ENCODE data around the gene SOX6. TPM values are rescaled to one million over a fixed set of nuclear protein-coding genes. Genes with fewer than 3 reads are reported as not detected.

The SOX6 gene
- total and polyA plus RNA-seq, 2 of the 13 experiments (the other 11 are each of a cell fraction or from before 2014, with no cell fraction given): 2.6 to 11.2 TPM

DNA sequence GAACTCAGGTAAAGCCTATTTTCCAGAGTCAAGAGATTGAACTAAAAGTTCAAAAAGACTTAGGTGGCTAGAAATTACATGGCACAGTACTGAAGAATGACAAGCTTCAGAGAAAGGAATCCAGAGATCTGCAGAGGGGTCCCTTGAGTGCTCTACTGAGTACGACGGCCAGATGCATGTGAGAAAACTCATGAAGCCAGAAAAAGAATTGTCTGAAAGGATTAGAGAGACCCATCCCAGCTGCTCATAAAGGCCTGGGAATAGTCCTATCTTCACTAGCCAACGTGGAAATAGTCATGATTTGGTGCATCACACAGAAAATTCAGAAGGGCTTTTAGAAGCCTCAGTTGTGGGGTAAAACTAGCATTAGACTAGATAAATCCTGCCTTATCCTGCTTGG is 91.3 kb downstream of the SOX6 start:
- no TSS peak for BruUV-seq (replicated peaks)
- Histone ChIP-seq H4K20me1 (ENCODE audit: insufficient read depth, low read length) (no peaks in the 10 kb centered on the region), H3K4me1 (ENCODE audit: insufficient read depth, low read length) (peaks cover 32% of the 10 kb centered on the region), H3K36me3 (replicated peaks in 1 of 2; ENCODE audit: control insufficient read depth in 1 of 2, insufficient read depth in 2 of 2, low read length in 2 of 2) (no peaks in the 10 kb centered on the region), H2AFZ (ENCODE audit: low read length) (no peak overlapping the region), H3K4me3 (replicated peaks in 1 of 3; ENCODE audit: insufficient read depth in 1 of 3, low read depth in 2 of 3, low read length in 3 of 3) (no peak overlapping the region), H3K9me3 (ENCODE audit: low read length) (no peaks in the 10 kb centered on the region), H3K4me2 (ENCODE audit: low read depth, low read length) (no peak overlapping the region), H3K79me2 (ENCODE audit: insufficient read depth, low read length) (no peaks in the 10 kb centered on the region), H3K27ac (ENCODE audit: extremely low read length, insufficient read depth, low read length) (no peak overlapping the region), H3K9ac (ENCODE audit: insufficient read depth, low read depth, low read length) (no peak overlapping the region), H3K27me3 (ENCODE audit: control insufficient read depth in 1 of 2, insufficient read depth in 2 of 2, low read length in 2 of 2) (no peaks in the 10 kb centered on the region)
- WGBS (ENCODE audit: low lambda C conversion rate): 46% methylated on average over 3 of the region's 3 CpGs
- FAIRE-seq (no peak), ATAC-seq (no peak), DNase-seq (ENCODE audit: low spot score) (no peak)
- ChIA-PET POLR2A (no interaction called here), CTCF (ENCODE audit: low intra/inter-chr PET ratio, low total read pairs) (no interaction called here)
- in situ Hi-C loops (cut with HindIII; ENCODE audit: extremely low pct_ligation_motif_present, low pct_unique_long_range_greater_than_20kb): no loop called here
- intact Hi-C loops (cut with micrococcal nuclease; ENCODE audit: unreplicated experiment): no loop called here
- TF ChIP-seq, protein P1, sequence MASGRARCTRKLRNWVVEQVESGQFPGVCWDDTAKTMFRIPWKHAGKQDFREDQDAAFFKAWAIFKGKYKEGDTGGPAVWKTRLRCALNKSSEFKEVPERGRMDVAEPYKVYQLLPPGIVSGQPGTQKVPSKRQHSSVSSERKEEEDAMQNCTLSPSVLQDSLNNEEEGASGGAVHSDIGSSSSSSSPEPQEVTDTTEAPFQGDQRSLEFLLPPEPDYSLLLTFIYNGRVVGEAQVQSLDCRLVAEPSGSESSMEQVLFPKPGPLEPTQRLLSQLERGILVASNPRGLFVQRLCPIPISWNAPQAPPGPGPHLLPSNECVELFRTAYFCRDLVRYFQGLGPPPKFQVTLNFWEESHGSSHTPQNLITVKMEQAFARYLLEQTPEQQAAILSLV (CRISPR knock-in tag; IDR thresholded peaks at IDR 0.05; ENCODE audit: borderline replicate concordance): no peak
- TF ChIP-seq ERF (CRISPR knock-in tag; IDR thresholded peaks at IDR 0.05) (no peak), KDM3A (CRISPR knock-in tag; IDR thresholded peaks at IDR 0.05; ENCODE audit: low read depth) (no peak), MYNN (CRISPR knock-in tag; IDR thresholded peaks at IDR 0.05; ENCODE audit: low read depth) (no peak), REXO4 (CRISPR knock-in tag; IDR thresholded peaks at IDR 0.05; ENCODE audit: borderline replicate concordance) (no peak), PAF1 (CRISPR knock-in tag; IDR thresholded peaks at IDR 0.05) (no peak), TBX3 (IDR thresholded peaks at IDR 0.05; ENCODE audit: borderline replicate concordance) (no peak), FIP1L1 (IDR thresholded peaks at IDR 0.05; ENCODE audit: borderline replicate concordance, insufficient read depth, low read depth, low read length) (no peak), HOXA9 (CRISPR knock-in tag; IDR thresholded peaks at IDR 0.05; ENCODE audit: borderline replicate concordance) (no peak), ISX (CRISPR knock-in tag; conservative IDR thresholded peaks at IDR 0.05) (no peak)
- TF ChIP-seq, protein P2, sequence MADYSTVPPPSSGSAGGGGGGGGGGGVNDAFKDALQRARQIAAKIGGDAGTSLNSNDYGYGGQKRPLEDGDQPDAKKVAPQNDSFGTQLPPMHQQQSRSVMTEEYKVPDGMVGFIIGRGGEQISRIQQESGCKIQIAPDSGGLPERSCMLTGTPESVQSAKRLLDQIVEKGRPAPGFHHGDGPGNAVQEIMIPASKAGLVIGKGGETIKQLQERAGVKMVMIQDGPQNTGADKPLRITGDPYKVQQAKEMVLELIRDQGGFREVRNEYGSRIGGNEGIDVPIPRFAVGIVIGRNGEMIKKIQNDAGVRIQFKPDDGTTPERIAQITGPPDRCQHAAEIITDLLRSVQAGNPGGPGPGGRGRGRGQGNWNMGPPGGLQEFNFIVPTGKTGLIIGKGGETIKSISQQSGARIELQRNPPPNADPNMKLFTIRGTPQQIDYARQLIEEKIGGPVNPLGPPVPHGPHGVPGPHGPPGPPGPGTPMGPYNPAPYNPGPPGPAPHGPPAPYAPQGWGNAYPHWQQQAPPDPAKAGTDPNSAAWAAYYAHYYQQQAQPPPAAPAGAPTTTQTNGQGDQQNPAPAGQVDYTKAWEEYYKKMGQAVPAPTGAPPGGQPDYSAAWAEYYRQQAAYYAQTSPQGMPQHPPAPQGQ (CRISPR knock-in tag; IDR thresholded peaks at IDR 0.05; ENCODE audit: borderline replicate concordance): no peak
- TF ChIP-seq, protein P3, sequence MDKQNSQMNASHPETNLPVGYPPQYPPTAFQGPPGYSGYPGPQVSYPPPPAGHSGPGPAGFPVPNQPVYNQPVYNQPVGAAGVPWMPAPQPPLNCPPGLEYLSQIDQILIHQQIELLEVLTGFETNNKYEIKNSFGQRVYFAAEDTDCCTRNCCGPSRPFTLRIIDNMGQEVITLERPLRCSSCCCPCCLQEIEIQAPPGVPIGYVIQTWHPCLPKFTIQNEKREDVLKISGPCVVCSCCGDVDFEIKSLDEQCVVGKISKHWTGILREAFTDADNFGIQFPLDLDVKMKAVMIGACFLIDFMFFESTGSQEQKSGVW (CRISPR knock-in tag; IDR thresholded peaks at IDR 0.05; ENCODE audit: borderline replicate concordance): no peak
- TF ChIP-seq, protein P4, sequence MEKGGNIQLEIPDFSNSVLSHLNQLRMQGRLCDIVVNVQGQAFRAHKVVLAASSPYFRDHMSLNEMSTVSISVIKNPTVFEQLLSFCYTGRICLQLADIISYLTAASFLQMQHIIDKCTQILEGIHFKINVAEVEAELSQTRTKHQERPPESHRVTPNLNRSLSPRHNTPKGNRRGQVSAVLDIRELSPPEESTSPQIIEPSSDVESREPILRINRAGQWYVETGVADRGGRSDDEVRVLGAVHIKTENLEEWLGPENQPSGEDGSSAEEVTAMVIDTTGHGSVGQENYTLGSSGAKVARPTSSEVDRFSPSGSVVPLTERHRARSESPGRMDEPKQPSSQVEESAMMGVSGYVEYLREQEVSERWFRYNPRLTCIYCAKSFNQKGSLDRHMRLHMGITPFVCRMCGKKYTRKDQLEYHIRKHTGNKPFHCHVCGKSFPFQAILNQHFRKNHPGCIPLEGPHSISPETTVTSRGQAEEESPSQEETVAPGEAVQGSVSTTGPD (CRISPR knock-in tag; IDR thresholded peaks at IDR 0.05): no peak
- TF ChIP-seq, protein P5, sequence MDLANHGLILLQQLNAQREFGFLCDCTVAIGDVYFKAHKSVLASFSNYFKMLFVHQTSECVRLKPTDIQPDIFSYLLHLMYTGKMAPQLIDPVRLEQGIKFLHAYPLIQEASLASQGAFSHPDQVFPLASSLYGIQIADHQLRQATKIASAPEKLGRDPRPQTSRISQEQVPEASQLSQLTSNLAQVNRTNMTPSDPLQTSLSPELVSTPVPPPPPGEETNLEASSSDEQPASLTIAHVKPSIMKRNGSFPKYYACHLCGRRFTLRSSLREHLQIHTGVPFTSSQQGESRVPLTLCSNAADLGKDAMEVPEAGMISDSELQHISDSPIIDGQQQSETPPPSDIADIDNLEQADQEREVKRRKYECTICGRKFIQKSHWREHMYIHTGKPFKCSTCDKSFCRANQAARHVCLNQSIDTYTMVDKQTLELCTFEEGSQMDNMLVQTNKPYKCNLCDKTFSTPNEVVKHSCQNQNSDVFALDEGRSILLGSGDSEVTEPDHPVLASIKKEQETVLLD (CRISPR knock-in tag; IDR thresholded peaks at IDR 0.05; ENCODE audit: low read depth): no peak
- TF ChIP-seq, protein P6, sequence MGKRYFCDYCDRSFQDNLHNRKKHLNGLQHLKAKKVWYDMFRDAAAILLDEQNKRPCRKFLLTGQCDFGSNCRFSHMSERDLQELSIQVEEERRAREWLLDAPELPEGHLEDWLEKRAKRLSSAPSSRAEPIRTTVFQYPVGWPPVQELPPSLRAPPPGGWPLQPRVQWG (CRISPR knock-in tag; IDR thresholded peaks at IDR 0.05; ENCODE audit: borderline replicate concordance, low read depth): no peak
- TF ChIP-seq, protein P7, sequence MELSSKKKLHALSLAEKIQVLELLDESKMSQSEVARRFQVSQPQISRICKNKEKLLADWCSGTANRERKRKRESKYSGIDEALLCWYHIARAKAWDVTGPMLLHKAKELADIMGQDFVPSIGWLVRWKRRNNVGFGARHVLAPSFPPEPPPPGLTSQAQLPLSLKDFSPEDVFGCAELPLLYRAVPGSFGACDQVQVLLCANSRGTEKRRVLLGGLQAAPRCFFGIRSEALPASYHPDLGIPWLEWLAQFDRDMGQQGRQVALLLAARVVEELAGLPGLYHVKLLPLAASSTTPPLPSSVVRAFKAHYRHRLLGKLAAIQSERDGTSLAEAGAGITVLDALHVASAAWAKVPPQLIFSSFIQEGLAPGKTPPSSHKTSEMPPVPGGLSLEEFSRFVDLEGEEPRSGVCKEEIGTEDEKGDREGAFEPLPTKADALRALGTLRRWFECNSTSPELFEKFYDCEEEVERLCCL (CRISPR knock-in tag; IDR thresholded peaks at IDR 0.05; ENCODE audit: borderline replicate concordance): no peak
